Prostate gland (tissue), 2 donors: ENCODE results near the gene LCN10. TPM values are rescaled to one million over a fixed set of nuclear protein-coding genes. Genes with fewer than 3 reads are reported as not detected.
A peak's percentile ranks its signal among the peaks of the same experiment; 100 is the strongest.
"Not testable (repeated sequence)": the region's sequence is repeated elsewhere in the genome, so short reads cannot be mapped to it uniquely, and the experiment has no call there.

ENCODE experiments used
- DNase-seq: peaks from one replicate; pipeline ENCODE4 v3.0.0-alpha.2; 2019; ENCODE audit warnings: low spot score
- H3K27ac ChIP-seq, 2 donors: fragments of 200-600 bp; sonication (generic); 2 replicates each; pipeline ENCODE4 v1.5.1; 2017 to 2019
- H3K27me3 ChIP-seq: fragments of 200-600 bp; sonication (generic); replicated peaks from 2 replicates; pipeline ENCODE4 v1.5.1; 2019; ENCODE audit not compliant: insufficient read depth
- H3K36me3 ChIP-seq, 2 donors: fragments of 200-600 bp; sonication (generic); 1 replicate in 1 of 2; 2 replicates in 1 of 2; pipeline versions ENCODE4 v1.5.1 to v1.8.1; 2017 to 2019
- H3K4me1 ChIP-seq: fragments of 200-600 bp; sonication (generic); replicated peaks from 2 replicates; pipeline ENCODE4 v1.5.1; 2019
- H3K4me3 ChIP-seq, 2 donors: fragments of 200-600 bp; sonication (generic); 2 replicates each; pipeline ENCODE4 v1.5.1; 2017 to 2019
- H3K9me3 ChIP-seq: fragments of 200-600 bp; sonication (generic); 2 replicates; pipeline ENCODE4 v1.5.1; 2017
- CTCF ChIP-seq, 4 experiments: fragments of 200-600 bp in 2 of 4; fragments of 450-650 bp in 2 of 4; sonication (generic) in 2 of 4; IDR thresholded peaks; 1 replicate in 3 of 4; 2 replicates in 1 of 4; pipeline ENCODE4 v1.5.1; 2016 to 2019; ENCODE audit warnings: antibody characterized with exemption in 4 of 4, mild to moderate bottlenecking in 2 of 4, moderate library complexity in 2 of 4
- POLR2A ChIP-seq: fragments of 450-650 bp; IDR thresholded peaks from one replicate; pipeline ENCODE4 v1.6.1; 2016; ENCODE audit warnings: antibody characterized with exemption, mild to moderate bottlenecking
- POLR2AphosphoS5 ChIP-seq: sonication (generic); formaldehyde crosslinking; IDR thresholded peaks from one replicate; pipeline ENCODE4 v1.6.1; 2017; ENCODE audit warnings: antibody characterized with exemption
- WGBS: methylation state at CpG from one replicate; pipeline ENCODE4 v1.1.5; 2018; 5-methylcytosine and 5-hydroxymethylcytosine counted together
- intact Hi-C: fragments of 100-400 bp; cut with DNase I; formaldehyde crosslinking; loops from one replicate; pipeline ENCODE4 v1.14.2; 2022
- total RNA-seq, 2 donors: library from RNA; depleted of rRNA; stranded (reverse); fragments of >200 nt; gene quantifications; one replicate each; pipeline ENCODE4 v1.1.0, GENCODE V29; 2016

Gene LCN10
- total RNA-seq, 2 donors from 2014 or later, result 3.9 to 14.8 TPM

- intact Hi-C loops, result no loop called here
- no peaks in the 10 kb centered on the region for H3K9me3 ChIP-seq
- 36% methylated on average over 8 of the region's 8 CpGs for WGBS
- H3K4me1 ChIP-seq, result peaks cover 6% of the 10 kb centered on the region
- H3K4me3 ChIP-seq, result peak overlapping the region; percentile 38 to 57
- H3K27me3 ChIP-seq, result no peaks in the 10 kb centered on the region
- DNase-seq, result no peak
- H3K27ac ChIP-seq, result peak overlapping the region in 1 of 2 donors; percentile 45
- TF ChIP-seq POLR2AphosphoS5 (no peak), CTCF (IDR thresholded peaks at IDR 0.05) (no peak), POLR2A (no peak)
- no peaks in the 10 kb centered on the region for H3K36me3 ChIP-seq
Measured at GRCh38 chr9:136713550-136713949, 29.2 kb downstream of the LCN10 start.

GRCh38 chr9:136712690-136713544 is 29.8 kb downstream of the LCN10 start:
- Histone ChIP-seq H3K27ac (peak overlapping the region; percentile 45 to 51), H3K27me3 (no peaks in the 10 kb centered on the region), H3K9me3 (no peaks in the 10 kb centered on the region), H3K4me1 (peaks cover 6% of the 10 kb centered on the region), H3K36me3 (no peaks in the 10 kb centered on the region), H3K4me3 (peak overlapping the region; percentile 38 to 57)
- WGBS, result 11% methylated on average over 40 of the region's 56 CpGs
- TF ChIP-seq CTCF (IDR thresholded peaks at IDR 0.05) (no peak), POLR2A (no peak), POLR2AphosphoS5 (no peak)
- intact Hi-C loops, result no loop called here
- DNase-seq, result no peak

GRCh38 chr9:136711751-136712689 is 30.7 kb downstream of the LCN10 start, which contains the start of gene DIPK1B:
TSS of gene DIPK1B (plus strand) at chr9:136712572. CDS start at chr9:136712666, 94 bp downstream.
- TF ChIP-seq POLR2AphosphoS5 (no peak), CTCF (IDR thresholded peaks at IDR 0.05) (no peak), POLR2A (no peak)
- no peaks in the 10 kb centered on the region for H3K9me3 ChIP-seq
- peak within 1 kb of the TSS; percentile 38 to 57 for H3K4me3 ChIP-seq
- DNase-seq, result no peak
- no peaks in the 10 kb centered on the region for H3K27me3 ChIP-seq
- H3K36me3 ChIP-seq, result no peaks in the 10 kb centered on the region
- peaks cover 6% of the 10 kb centered on the region for H3K4me1 ChIP-seq
- intact Hi-C loops, result no loop called here
- under 1% methylated on average over 71 of the region's 119 CpGs for WGBS
- H3K27ac ChIP-seq, result peak within 1 kb of the TSS; percentile 45 to 51

GRCh38 chr9:136711219-136711648 is 31.5 kb downstream of the LCN10 start:
- peak; percentile 55 for TF ChIP-seq POLR2AphosphoS5
- H3K4me3 ChIP-seq, DNase-seq, H3K4me1 ChIP-seq, H3K36me3 ChIP-seq, H3K9me3 ChIP-seq, H3K27ac ChIP-seq, intact Hi-C loops, H3K27me3 ChIP-seq: not testable (repeated sequence)
- WGBS, result 24% methylated on average over 4 of the region's 4 CpGs

- intact Hi-C loops, result no loop called here
- 88% methylated on average over 7 of the region's 7 CpGs for WGBS
- Histone ChIP-seq H3K4me3 (no peak overlapping the region), H3K27ac (no peak overlapping the region), H3K4me1 (peaks cover 6% of the 10 kb centered on the region), H3K9me3 (no peaks in the 10 kb centered on the region), H3K36me3 (no peaks in the 10 kb centered on the region), H3K27me3 (no peaks in the 10 kb centered on the region)
- no peak for DNase-seq
- TF ChIP-seq POLR2A (no peak), CTCF (IDR thresholded peaks at IDR 0.05) (no peak), POLR2AphosphoS5 (no peak)
Measured at GRCh38 chr9:136710543-136710942, 32.2 kb downstream of the LCN10 start.
